Testis (tissue), 3 donors: ENCODE data around the gene NUDT15. TPM values are rescaled to one million over a fixed set of nuclear protein-coding genes. Genes with fewer than 3 reads are reported as not detected.

ENCODE experiments used
- DNase-seq: peaks from one replicate; pipeline ENCODE4 v3.0.0-alpha.2; 2019
- H3K27ac ChIP-seq, 2 donors: fragments of 200-600 bp; sonication (generic); one replicate each; pipeline ENCODE4 v1.5.1; 2019
- H3K27me3 ChIP-seq: fragments of 200-600 bp; sonication (generic); one replicate; pipeline ENCODE4 v1.5.1; 2019
- H3K36me3 ChIP-seq: fragments of 200-600 bp; sonication (generic); one replicate; pipeline ENCODE4 v1.5.1; 2017; ENCODE audit warnings: low read depth; ENCODE audit errors: missing control alignments
- H3K4me1 ChIP-seq: fragments of 200-600 bp; sonication (generic); one replicate; pipeline ENCODE4 v1.5.1; 2019
- H3K4me3 ChIP-seq, 2 donors: fragments of 200-600 bp; sonication (generic); one replicate each; pipeline ENCODE4 v1.5.1; 2017 to 2019
- H3K9me3 ChIP-seq: fragments of 200-600 bp; sonication (generic); one replicate; pipeline ENCODE4 v1.5.1; 2017
- CTCF ChIP-seq, 3 experiments: fragments of 450-650 bp in 2 of 3; fragments of 200-600 bp in 1 of 3; sonication (generic) in 1 of 3; IDR thresholded peaks; one replicate each; pipeline ENCODE4 v1.5.1; 2016 to 2019; ENCODE audit warnings: antibody characterized with exemption in 3 of 3, mild to moderate bottlenecking in 2 of 3, moderate library complexity in 1 of 3
- POLR2A ChIP-seq: fragments of 450-650 bp; IDR thresholded peaks from one replicate; pipeline ENCODE4 v1.6.1; 2017; ENCODE audit warnings: antibody characterized with exemption, mild to moderate bottlenecking, moderate library complexity
- WGBS, 2 donors: methylation state at CpG; one replicate each; pipeline ENCODE4 v1.1.5; 2018; 5-methylcytosine and 5-hydroxymethylcytosine counted together
- intact Hi-C: fragments of 100-400 bp; cut with DNase I; formaldehyde crosslinking; loops from one replicate; pipeline ENCODE4 v1.15.1; 2023; ENCODE audit warnings: low total_unique reads
- polyA plus RNA-seq: library from polyadenylated mRNA; stranded (reverse); fragments of 350-450 nt; fragmentation: Illumina TruSeq; extraction: RNeasy Lipid Tissue Mini Kit (QIAGEN cat#74804); gene quantifications from one replicate; pipeline ENCODE4 v1.2.3, GENCODE V29; 2014; ENCODE audit warnings: low read depth, low replicate concordance; ENCODE audit not compliant: insufficient read depth
- total RNA-seq, 2 donors: library from RNA; depleted of rRNA; stranded (reverse); fragments of >200 nt; gene quantifications; one replicate each; pipeline ENCODE4 v1.2.3, GENCODE V29; 2016

Gene NUDT15
- total and polyA plus RNA-seq, 3 donors from 2014 or later: 11.1 to 16.9 (median 12.3) TPM

- Histone ChIP-seq H3K36me3 (no peaks in the 10 kb centered on the region), H3K9me3 (no peaks in the 10 kb centered on the region), H3K4me1 (no peaks in the 10 kb centered on the region), H3K4me3 (no peak overlapping the region), H3K27me3 (no peaks in the 10 kb centered on the region), H3K27ac (no peak overlapping the region)
- no peak for DNase-seq
- intact Hi-C loops: no loop called here
- TF ChIP-seq CTCF (IDR thresholded peaks at IDR 0.05): no peak
- no peak for TF ChIP-seq POLR2A
- WGBS, 2 donors: 81 to 98% methylated on average over 2 of the region's 2 CpGs
Observed at GRCh38 chr13:48014359-48014758, 23.2 kb upstream of the NUDT15 start.

- Histone ChIP-seq H3K9me3 (no peaks in the 10 kb centered on the region), H3K4me3 (no peak overlapping the region), H3K36me3 (no peaks in the 10 kb centered on the region), H3K27ac (no peak overlapping the region), H3K27me3 (no peaks in the 10 kb centered on the region), H3K4me1 (no peaks in the 10 kb centered on the region)
- TF ChIP-seq CTCF (IDR thresholded peaks at IDR 0.05): no peak
- TF ChIP-seq POLR2A: no peak
- intact Hi-C loops: no loop called here
- WGBS, 2 donors: 91 to 92% methylated on average over 2 of the region's 2 CpGs
- DNase-seq: no peak
Observed at GRCh38 chr13:48018637-48019036, 18.9 kb upstream of the NUDT15 start.

DNA sequence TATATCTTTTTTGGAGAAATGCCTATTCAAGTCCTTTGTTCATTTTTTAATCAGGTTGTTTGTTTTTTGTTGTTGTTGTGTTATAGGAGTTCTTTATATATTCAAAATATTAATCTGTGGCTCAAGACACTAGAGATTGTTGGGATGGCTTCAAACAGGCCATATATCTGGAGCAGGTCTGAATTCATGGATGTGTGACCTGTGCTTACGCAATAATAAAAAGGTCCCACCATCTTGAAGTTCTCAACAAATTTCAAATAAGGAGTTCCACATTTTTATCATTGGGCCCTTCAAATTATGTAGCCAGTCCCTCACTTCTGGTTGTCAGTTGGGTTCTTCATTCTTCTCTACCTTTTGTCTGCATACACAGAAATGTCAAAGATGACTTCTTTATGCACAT is 17.7 kb upstream of the NUDT15 start:
- H3K4me1 ChIP-seq: no peaks in the 10 kb centered on the region
- intact Hi-C loops: no loop called here
- TF ChIP-seq CTCF (IDR thresholded peaks at IDR 0.05) (no peak), POLR2A (no peak)
- no peaks in the 10 kb centered on the region for H3K36me3 ChIP-seq
- no peak for DNase-seq
- H3K27me3 ChIP-seq: no peaks in the 10 kb centered on the region
- WGBS, 2 donors: 97 to 100% methylated on average over 1 of the region's 1 CpG
- no peak overlapping the region for H3K27ac ChIP-seq
- H3K4me3 ChIP-seq: no peak overlapping the region
- no peaks in the 10 kb centered on the region for H3K9me3 ChIP-seq

- TF ChIP-seq CTCF (IDR thresholded peaks at IDR 0.05) (no peak), POLR2A (no peak)
- Histone ChIP-seq H3K9me3 (no peaks in the 10 kb centered on the region), H3K36me3 (no peaks in the 10 kb centered on the region), H3K4me3 (no peak overlapping the region), H3K27me3 (no peaks in the 10 kb centered on the region), H3K4me1 (no peaks in the 10 kb centered on the region), H3K27ac (no peak overlapping the region)
- intact Hi-C loops: no loop called here
- no peak for DNase-seq
Observed at GRCh38 chr13:48028066-48028465, 9.5 kb upstream of the NUDT15 start.

- 88 to 91% methylated on average over 2 of the region's 2 CpGs for WGBS, 2 donors
- H3K36me3 ChIP-seq: no peaks in the 10 kb centered on the region
- DNase-seq: no peak
- no peaks in the 10 kb centered on the region for H3K4me1 ChIP-seq
- no peaks in the 10 kb centered on the region for H3K27me3 ChIP-seq
- H3K27ac ChIP-seq: no peak overlapping the region
- H3K4me3 ChIP-seq: no peak overlapping the region
- H3K9me3 ChIP-seq: no peaks in the 10 kb centered on the region
- TF ChIP-seq POLR2A: no peak
- intact Hi-C loops: no loop called here
Observed at GRCh38 chr13:48029859-48030258, 7.7 kb upstream of the NUDT15 start.
